ENCODE data around the gene UBASH3B.

DNA sequence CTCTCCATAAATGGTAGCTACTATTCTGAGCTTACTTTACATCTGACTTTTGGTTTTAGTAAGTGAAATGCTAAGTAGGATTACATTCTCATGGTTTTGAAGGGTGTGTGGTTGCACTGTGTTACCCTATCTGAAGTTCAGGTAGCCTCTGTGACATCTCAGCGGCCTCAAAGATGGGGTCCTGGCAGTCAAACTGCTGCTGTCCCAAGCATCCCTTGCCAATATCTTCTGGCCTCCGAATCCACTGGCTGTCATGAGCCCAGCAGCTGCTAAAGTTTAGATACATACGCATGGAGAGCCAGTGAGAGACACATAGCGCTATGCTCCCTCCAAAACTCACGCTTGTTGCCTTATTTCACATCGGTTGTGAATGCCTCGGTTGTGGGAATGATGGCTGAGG lies 34.9 kb downstream of the UBASH3B start:
- TF ChIP-seq, protein P1, sequence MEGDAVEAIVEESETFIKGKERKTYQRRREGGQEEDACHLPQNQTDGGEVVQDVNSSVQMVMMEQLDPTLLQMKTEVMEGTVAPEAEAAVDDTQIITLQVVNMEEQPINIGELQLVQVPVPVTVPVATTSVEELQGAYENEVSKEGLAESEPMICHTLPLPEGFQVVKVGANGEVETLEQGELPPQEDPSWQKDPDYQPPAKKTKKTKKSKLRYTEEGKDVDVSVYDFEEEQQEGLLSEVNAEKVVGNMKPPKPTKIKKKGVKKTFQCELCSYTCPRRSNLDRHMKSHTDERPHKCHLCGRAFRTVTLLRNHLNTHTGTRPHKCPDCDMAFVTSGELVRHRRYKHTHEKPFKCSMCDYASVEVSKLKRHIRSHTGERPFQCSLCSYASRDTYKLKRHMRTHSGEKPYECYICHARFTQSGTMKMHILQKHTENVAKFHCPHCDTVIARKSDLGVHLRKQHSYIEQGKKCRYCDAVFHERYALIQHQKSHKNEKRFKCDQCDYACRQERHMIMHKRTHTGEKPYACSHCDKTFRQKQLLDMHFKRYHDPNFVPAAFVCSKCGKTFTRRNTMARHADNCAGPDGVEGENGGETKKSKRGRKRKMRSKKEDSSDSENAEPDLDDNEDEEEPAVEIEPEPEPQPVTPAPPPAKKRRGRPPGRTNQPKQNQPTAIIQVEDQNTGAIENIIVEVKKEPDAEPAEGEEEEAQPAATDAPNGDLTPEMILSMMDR (IDR thresholded peaks at IDR 0.05): no peak
- no peak for TF ChIP-seq EP300 (IDR thresholded peaks at IDR 0.05)
- TF ChIP-seq POLR2A (IDR thresholded peaks at IDR 0.05): no peak
